Ovary (tissue), 3 donors: ENCODE measurements around the gene SEMA4D.

Experiments used
- POLR2A ChIP-seq: fragments of 450-650 bp; IDR thresholded peaks from one replicate; pipeline ENCODE4 v1.6.1; 2017; ENCODE audit warnings: antibody characterized with exemption, mild to moderate bottlenecking, moderate library complexity
- TF ChIP-seq, protein P1 (sequence below), 3 donors: fragments of 450-650 bp in 2 of 3; fragments of 200-600 bp in 1 of 3; IDR thresholded peaks; one replicate each; pipeline versions ENCODE4 v1.5.1 to v1.8.0; 2016 to 2022; ENCODE audit warnings: antibody characterized with exemption in 3 of 3, mild to moderate bottlenecking in 1 of 3
- donor health status: DM: no; HTN: no; CAD: no.

DNA sequence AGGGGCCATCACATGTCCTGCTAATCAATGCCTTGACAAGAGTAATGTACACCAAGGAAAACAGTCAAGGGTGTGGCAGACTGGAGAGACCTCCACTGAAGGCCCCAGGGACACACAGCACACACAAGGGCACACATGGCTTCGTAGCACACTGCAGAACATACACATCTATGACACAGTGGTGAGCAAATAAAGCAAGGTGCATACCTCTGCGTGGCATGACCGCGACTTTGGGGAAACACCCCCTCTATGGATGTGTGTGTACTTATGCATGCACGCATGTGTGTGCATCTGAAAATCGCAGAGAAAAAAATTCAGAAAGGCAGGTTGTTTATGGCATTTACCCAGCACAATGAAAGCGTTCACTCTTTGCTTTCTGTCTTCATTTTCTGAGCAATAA lies 20.5 kb downstream of the SEMA4D start:
- TF ChIP-seq, protein P1, sequence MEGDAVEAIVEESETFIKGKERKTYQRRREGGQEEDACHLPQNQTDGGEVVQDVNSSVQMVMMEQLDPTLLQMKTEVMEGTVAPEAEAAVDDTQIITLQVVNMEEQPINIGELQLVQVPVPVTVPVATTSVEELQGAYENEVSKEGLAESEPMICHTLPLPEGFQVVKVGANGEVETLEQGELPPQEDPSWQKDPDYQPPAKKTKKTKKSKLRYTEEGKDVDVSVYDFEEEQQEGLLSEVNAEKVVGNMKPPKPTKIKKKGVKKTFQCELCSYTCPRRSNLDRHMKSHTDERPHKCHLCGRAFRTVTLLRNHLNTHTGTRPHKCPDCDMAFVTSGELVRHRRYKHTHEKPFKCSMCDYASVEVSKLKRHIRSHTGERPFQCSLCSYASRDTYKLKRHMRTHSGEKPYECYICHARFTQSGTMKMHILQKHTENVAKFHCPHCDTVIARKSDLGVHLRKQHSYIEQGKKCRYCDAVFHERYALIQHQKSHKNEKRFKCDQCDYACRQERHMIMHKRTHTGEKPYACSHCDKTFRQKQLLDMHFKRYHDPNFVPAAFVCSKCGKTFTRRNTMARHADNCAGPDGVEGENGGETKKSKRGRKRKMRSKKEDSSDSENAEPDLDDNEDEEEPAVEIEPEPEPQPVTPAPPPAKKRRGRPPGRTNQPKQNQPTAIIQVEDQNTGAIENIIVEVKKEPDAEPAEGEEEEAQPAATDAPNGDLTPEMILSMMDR (IDR thresholded peaks at IDR 0.05): no peak
- TF ChIP-seq POLR2A: no peak
